Measurements from ENCODE around the gene KBTBD8.

DNA sequence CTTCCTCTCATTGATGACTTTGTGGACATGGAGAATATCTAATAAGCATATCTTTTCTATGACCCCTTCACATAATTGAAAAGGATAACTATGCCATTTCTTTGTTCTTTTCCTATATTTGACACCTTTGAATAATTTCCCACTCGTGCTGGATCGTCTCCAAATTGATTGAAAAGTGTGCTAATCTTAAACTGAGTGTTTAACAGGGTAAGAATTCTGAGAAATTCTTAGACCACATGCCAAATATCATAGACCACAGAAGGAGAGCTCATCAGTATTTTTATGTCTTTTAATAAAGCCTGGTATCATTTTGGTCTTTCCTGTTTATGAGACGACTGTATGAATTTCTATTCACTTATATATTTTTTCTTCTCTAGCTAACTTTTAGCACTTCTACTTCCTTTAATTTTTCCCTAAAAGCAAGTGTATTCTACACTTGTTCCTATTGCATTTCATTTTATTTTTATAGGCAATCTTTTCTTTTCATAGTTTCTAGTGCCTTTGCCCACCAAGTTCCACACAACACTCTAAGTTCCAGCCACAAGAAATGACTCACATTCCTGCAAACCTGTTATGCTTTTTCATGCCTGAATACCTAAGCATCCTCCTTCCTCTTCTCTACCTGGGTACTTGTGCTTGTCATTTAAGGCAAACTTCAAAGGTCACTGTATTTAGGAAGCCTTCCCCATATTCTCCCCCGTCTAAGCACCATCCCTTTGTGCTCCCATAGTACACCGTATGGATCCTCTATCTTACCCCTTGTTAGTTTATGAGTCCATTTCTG is 30.1 kb downstream of the KBTBD8 start:
- TF ChIP-seq, protein P1, sequence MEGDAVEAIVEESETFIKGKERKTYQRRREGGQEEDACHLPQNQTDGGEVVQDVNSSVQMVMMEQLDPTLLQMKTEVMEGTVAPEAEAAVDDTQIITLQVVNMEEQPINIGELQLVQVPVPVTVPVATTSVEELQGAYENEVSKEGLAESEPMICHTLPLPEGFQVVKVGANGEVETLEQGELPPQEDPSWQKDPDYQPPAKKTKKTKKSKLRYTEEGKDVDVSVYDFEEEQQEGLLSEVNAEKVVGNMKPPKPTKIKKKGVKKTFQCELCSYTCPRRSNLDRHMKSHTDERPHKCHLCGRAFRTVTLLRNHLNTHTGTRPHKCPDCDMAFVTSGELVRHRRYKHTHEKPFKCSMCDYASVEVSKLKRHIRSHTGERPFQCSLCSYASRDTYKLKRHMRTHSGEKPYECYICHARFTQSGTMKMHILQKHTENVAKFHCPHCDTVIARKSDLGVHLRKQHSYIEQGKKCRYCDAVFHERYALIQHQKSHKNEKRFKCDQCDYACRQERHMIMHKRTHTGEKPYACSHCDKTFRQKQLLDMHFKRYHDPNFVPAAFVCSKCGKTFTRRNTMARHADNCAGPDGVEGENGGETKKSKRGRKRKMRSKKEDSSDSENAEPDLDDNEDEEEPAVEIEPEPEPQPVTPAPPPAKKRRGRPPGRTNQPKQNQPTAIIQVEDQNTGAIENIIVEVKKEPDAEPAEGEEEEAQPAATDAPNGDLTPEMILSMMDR (IDR thresholded peaks at IDR 0.05; ENCODE audit: low read depth, low read length, missing input control), result no peak
- TF ChIP-seq, protein P2, sequence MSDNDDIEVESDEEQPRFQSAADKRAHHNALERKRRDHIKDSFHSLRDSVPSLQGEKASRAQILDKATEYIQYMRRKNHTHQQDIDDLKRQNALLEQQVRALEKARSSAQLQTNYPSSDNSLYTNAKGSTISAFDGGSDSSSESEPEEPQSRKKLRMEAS (IDR thresholded peaks at IDR 0.05), result no peak
